Astrocyte (in vitro differentiated cells and primary cell): ENCODE data around the gene MYRIP. TPM values are rescaled to one million over a fixed set of nuclear protein-coding genes. Genes with fewer than 3 reads are reported as not detected.

ENCODE experiments used
- DNase-seq: peaks from one replicate; pipeline ENCODE4 v3.0.0-alpha.2; 2010; ENCODE audit warnings: low read depth
- FAIRE-seq: peaks from 2 replicates; lab custom pipeline; 2011; peaks lifted over from hg19 to GRCh38; lab: Jason Lieb, UNC
- H2AFZ ChIP-seq: 2 replicates; pipeline ENCODE4 v1.6.0; 2012; ENCODE audit warnings: low read depth, low read length, inconsistent platforms
- H3K27ac ChIP-seq: 2 replicates; pipeline ENCODE4 v1.5.1; 2011; ENCODE audit warnings: low read depth, low read length, inconsistent platforms
- H3K27me3 ChIP-seq: 2 replicates; pipeline ENCODE4 v1.6.0; 2011; ENCODE audit warnings: low read length, inconsistent platforms; ENCODE audit not compliant: insufficient read depth
- H3K36me3 ChIP-seq: 2 replicates; pipeline ENCODE4 v1.5.1; 2011; ENCODE audit warnings: low read length, inconsistent platforms; ENCODE audit not compliant: insufficient read depth
- H3K4me1 ChIP-seq: 2 replicates; pipeline ENCODE4 v1.5.1; 2011; ENCODE audit warnings: low read length, inconsistent platforms; ENCODE audit not compliant: insufficient read depth
- H3K4me2 ChIP-seq: 2 replicates; pipeline ENCODE4 v1.6.0; 2012; ENCODE audit warnings: low read length, inconsistent platforms
- H3K4me3 ChIP-seq: 2 replicates; pipeline ENCODE4 v1.5.1; 2011; ENCODE audit warnings: low read depth, mild to moderate bottlenecking, low read length, inconsistent platforms; ENCODE audit not compliant: insufficient read depth
- H3K79me2 ChIP-seq: 2 replicates; pipeline ENCODE4 v1.6.0; 2012; ENCODE audit warnings: mild to moderate bottlenecking, low read length, inconsistent platforms; ENCODE audit not compliant: insufficient read depth
- H3K9ac ChIP-seq: 2 replicates; pipeline ENCODE4 v1.6.0; 2012; ENCODE audit warnings: mild to moderate bottlenecking, low read length, inconsistent platforms
- H3K9me3 ChIP-seq: 2 replicates; pipeline ENCODE4 v1.5.1; 2012; ENCODE audit warnings: low read depth, mild to moderate bottlenecking, low read length, inconsistent platforms; ENCODE audit not compliant: insufficient read depth
- H4K20me1 ChIP-seq: 2 replicates; pipeline ENCODE4 v1.6.0; 2012; ENCODE audit warnings: low read length, inconsistent platforms; ENCODE audit not compliant: insufficient read depth
- H3K27ac Mint-ChIP-seq: one replicate; pipeline ENCODE4 v1.8.0; 2021; ENCODE audit warnings: mild to moderate bottlenecking, mixed read lengths; ENCODE audit not compliant: unreplicated experiment
- H3K27me3 Mint-ChIP-seq: one replicate; pipeline ENCODE4 v1.8.0; 2021; ENCODE audit warnings: low read depth, mixed read lengths; ENCODE audit not compliant: unreplicated experiment
- H3K36me3 Mint-ChIP-seq: one replicate; pipeline ENCODE4 v1.8.0; 2021; ENCODE audit warnings: low read depth, mixed read lengths; ENCODE audit not compliant: unreplicated experiment
- H3K4me1 Mint-ChIP-seq: one replicate; pipeline ENCODE4 v1.8.0; 2021; ENCODE audit warnings: low read depth, mixed read lengths; ENCODE audit not compliant: unreplicated experiment
- H3K4me3 Mint-ChIP-seq: one replicate; pipeline ENCODE4 v1.8.0; 2021; ENCODE audit warnings: mild to moderate bottlenecking, moderate library complexity, mixed read lengths; ENCODE audit not compliant: unreplicated experiment
- H3K9me3 Mint-ChIP-seq: one replicate; pipeline ENCODE4 v1.8.0; 2021; ENCODE audit warnings: mild to moderate bottlenecking, mixed read lengths; ENCODE audit not compliant: unreplicated experiment
- EZH2 ChIP-seq: IDR thresholded peaks from 2 replicates; pipeline ENCODE4 v1.6.1; 2012; ENCODE audit warnings: mild to moderate bottlenecking, low read length, inconsistent platforms; ENCODE audit not compliant: insufficient read depth
- total RNA-seq: library from RNA; stranded (reverse); gene quantifications from 2 replicates; pipeline ENCODE4 v1.2.1, GENCODE V29; 2021
- TF ChIP-seq, protein P1 (sequence below): IDR thresholded peaks from 2 replicates; pipeline ENCODE4 v1.5.1; 2011; ENCODE audit warnings: low read depth, mild to moderate bottlenecking, inconsistent platforms, low read length, moderate library complexity; ENCODE audit not compliant: insufficient read depth

Gene MYRIP
- total RNA-seq, 1 donor from 2014 or later: 0.07 TPM

- no peak for TF ChIP-seq EZH2
- TF ChIP-seq, protein P1, sequence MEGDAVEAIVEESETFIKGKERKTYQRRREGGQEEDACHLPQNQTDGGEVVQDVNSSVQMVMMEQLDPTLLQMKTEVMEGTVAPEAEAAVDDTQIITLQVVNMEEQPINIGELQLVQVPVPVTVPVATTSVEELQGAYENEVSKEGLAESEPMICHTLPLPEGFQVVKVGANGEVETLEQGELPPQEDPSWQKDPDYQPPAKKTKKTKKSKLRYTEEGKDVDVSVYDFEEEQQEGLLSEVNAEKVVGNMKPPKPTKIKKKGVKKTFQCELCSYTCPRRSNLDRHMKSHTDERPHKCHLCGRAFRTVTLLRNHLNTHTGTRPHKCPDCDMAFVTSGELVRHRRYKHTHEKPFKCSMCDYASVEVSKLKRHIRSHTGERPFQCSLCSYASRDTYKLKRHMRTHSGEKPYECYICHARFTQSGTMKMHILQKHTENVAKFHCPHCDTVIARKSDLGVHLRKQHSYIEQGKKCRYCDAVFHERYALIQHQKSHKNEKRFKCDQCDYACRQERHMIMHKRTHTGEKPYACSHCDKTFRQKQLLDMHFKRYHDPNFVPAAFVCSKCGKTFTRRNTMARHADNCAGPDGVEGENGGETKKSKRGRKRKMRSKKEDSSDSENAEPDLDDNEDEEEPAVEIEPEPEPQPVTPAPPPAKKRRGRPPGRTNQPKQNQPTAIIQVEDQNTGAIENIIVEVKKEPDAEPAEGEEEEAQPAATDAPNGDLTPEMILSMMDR: no peak
- peaks cover 7% of the 10 kb centered on the region for H3K27me3 ChIP-seq
- H3K27ac ChIP-seq: no peak overlapping the region
- Mint-ChIP-seq H3K9me3 (no peaks in the 10 kb centered on the region), H3K4me1 (no peaks in the 10 kb centered on the region), H3K4me3 (no peak overlapping the region), H3K27ac (no peak overlapping the region), H3K36me3 (no peaks in the 10 kb centered on the region), H3K27me3 (no peaks in the 10 kb centered on the region)
- FAIRE-seq: no peak
- peak; percentile 39 for DNase-seq
- H3K4me1 ChIP-seq: no peaks in the 10 kb centered on the region
- no peak overlapping the region for H3K4me3 ChIP-seq
- no peak overlapping the region for H3K4me2 ChIP-seq
- no peaks in the 10 kb centered on the region for H3K36me3 ChIP-seq
- H3K9me3 ChIP-seq: no peaks in the 10 kb centered on the region
- no peak overlapping the region for H3K9ac ChIP-seq
- no peaks in the 10 kb centered on the region for H4K20me1 ChIP-seq
- H2AFZ ChIP-seq: no peak overlapping the region
- no peaks in the 10 kb centered on the region for H3K79me2 ChIP-seq
Observed at GRCh38 chr3:40035177-40035576, 225.8 kb downstream of the MYRIP start.

GRCh38 chr3:40037582-40037981, 228.2 kb downstream of the MYRIP start:
- H4K20me1 ChIP-seq: no peaks in the 10 kb centered on the region
- no peak overlapping the region for H3K4me2 ChIP-seq
- H2AFZ ChIP-seq: no peak overlapping the region
- H3K27ac ChIP-seq: no peak overlapping the region
- no peaks in the 10 kb centered on the region for H3K9me3 Mint-ChIP-seq
- no peaks in the 10 kb centered on the region for H3K4me1 ChIP-seq
- H3K4me3 Mint-ChIP-seq: no peak overlapping the region
- H3K36me3 ChIP-seq: no peaks in the 10 kb centered on the region
- FAIRE-seq: no peak
- H3K27ac Mint-ChIP-seq: no peak overlapping the region
- peaks cover 7% of the 10 kb centered on the region for H3K27me3 ChIP-seq
- TF ChIP-seq EZH2: no peak
- TF ChIP-seq, protein P1: no peak
- no peaks in the 10 kb centered on the region for H3K9me3 ChIP-seq
- no peaks in the 10 kb centered on the region for H3K4me1 Mint-ChIP-seq
- no peaks in the 10 kb centered on the region for H3K79me2 ChIP-seq
- DNase-seq: no peak
- no peak overlapping the region for H3K4me3 ChIP-seq
- H3K27me3 Mint-ChIP-seq: no peaks in the 10 kb centered on the region
- no peaks in the 10 kb centered on the region for H3K36me3 Mint-ChIP-seq
- no peak overlapping the region for H3K9ac ChIP-seq

GRCh38 chr3:40042752-40043443, 233.5 kb downstream of the MYRIP start:
- Histone ChIP-seq H3K27ac (no peak overlapping the region), H3K4me1 (peaks cover 14% of the 10 kb centered on the region), H4K20me1 (no peaks in the 10 kb centered on the region), H3K4me3 (no peak overlapping the region), H3K4me2 (peak overlapping the region; percentile 30), H3K27me3 (peaks cover under 1% of the 10 kb centered on the region), H3K9me3 (no peaks in the 10 kb centered on the region), H2AFZ (no peak overlapping the region), H3K36me3 (no peaks in the 10 kb centered on the region), H3K9ac (no peak overlapping the region), H3K79me2 (no peaks in the 10 kb centered on the region)
- no peak overlapping the region for H3K4me3 Mint-ChIP-seq
- no peaks in the 10 kb centered on the region for H3K9me3 Mint-ChIP-seq
- TF ChIP-seq, protein P1: no peak
- no peak for TF ChIP-seq EZH2
- H3K27ac Mint-ChIP-seq: no peak overlapping the region
- no peaks in the 10 kb centered on the region for H3K4me1 Mint-ChIP-seq
- FAIRE-seq (no peak), DNase-seq (peak; percentile 32)
- H3K36me3 Mint-ChIP-seq: no peaks in the 10 kb centered on the region
- H3K27me3 Mint-ChIP-seq: no peaks in the 10 kb centered on the region
